ENCODE data around the gene ERICH6.

ERICH6 gene

GRCh38 chr3:150691414-150692040 is 12.2 kb downstream of the ERICH6 start:
- TF ChIP-seq REST (IDR thresholded peaks at IDR 0.05; ENCODE audit: insufficient read depth in 1 of 2, low read depth in 2 of 2, low read length in 2 of 2) = no peak
- no peak for TF ChIP-seq POLR2AphosphoS5 (IDR thresholded peaks at IDR 0.05; ENCODE audit: low read depth, low read length)
- no peak for TF ChIP-seq SIN3A (IDR thresholded peaks at IDR 0.05; ENCODE audit: borderline replicate concordance, insufficient read depth, low read length)
- no peak for TF ChIP-seq FOXP2 (optimal IDR thresholded peaks at IDR 0.05; ENCODE audit: borderline replicate concordance, extremely low read depth, extremely low read length, insufficient read depth)
- TF ChIP-seq TAF1 (IDR thresholded peaks at IDR 0.05; ENCODE audit: borderline replicate concordance, insufficient read depth, low read length) = no peak

GRCh38 chr3:150687613-150688012 is 16.1 kb downstream of the ERICH6 start:
- TF ChIP-seq SIN3A (IDR thresholded peaks at IDR 0.05; ENCODE audit: borderline replicate concordance, insufficient read depth, low read length) (no peak), TAF1 (IDR thresholded peaks at IDR 0.05; ENCODE audit: borderline replicate concordance, insufficient read depth, low read length) (no peak)

DNA sequence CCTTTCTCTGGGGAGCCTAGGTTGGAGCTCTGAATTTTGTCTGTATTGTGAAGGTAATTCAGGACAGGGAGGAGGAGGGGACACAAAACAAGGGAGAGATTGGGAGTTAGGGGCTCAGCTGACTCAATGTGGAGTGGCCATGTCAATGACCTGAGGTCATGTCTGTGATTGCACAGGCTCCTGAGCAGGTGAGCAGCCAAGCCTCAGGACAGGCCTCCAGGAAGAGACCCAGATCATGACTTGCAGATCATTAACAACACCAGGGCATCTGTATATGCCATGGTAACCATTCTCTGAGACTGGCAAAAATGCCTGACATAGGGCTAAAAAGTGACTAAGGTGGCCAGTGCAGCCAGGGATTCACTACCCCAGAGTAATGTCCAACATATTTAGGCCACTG is 20.9 kb downstream of the ERICH6 start:
- no peak for TF ChIP-seq POLR2AphosphoS5 (IDR thresholded peaks at IDR 0.05; ENCODE audit: low read depth, low read length)
- no peak for TF ChIP-seq FOXP2 (optimal IDR thresholded peaks at IDR 0.05; ENCODE audit: borderline replicate concordance, extremely low read depth, extremely low read length, insufficient read depth)
- no peak for TF ChIP-seq REST (IDR thresholded peaks at IDR 0.05; ENCODE audit: insufficient read depth in 1 of 2, low read depth in 2 of 2, low read length in 2 of 2)
- no peak for TF ChIP-seq TAF1 (IDR thresholded peaks at IDR 0.05; ENCODE audit: borderline replicate concordance, insufficient read depth, low read length)
- TF ChIP-seq SIN3A (IDR thresholded peaks at IDR 0.05; ENCODE audit: borderline replicate concordance, insufficient read depth, low read length) = no peak

DNA sequence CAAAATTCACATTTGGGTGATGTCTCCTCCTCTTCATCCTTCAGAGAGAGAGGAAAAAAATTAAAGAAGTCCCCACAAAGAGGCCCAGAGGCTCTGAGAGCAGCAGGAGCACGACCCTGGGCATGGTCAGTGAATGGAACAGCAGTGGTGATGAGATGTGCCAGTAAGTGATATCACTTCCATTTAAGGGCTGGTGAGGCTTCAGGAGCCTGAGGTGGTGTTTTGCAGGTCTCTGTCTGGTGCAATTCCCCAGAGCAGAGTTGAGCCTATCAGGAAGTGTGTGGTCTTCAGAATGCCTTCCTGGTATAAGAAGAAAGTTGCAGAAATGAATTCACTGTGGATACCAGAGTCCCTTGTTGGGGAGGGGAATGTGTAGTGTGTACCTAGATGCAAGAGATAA is 21.4 kb downstream of the ERICH6 start:
- no peak for TF ChIP-seq SIN3A (IDR thresholded peaks at IDR 0.05; ENCODE audit: borderline replicate concordance, insufficient read depth, low read length)
- TF ChIP-seq POLR2AphosphoS5 (IDR thresholded peaks at IDR 0.05; ENCODE audit: low read depth, low read length) = no peak
- no peak for TF ChIP-seq TAF1 (IDR thresholded peaks at IDR 0.05; ENCODE audit: borderline replicate concordance, insufficient read depth, low read length)
- TF ChIP-seq FOXP2 (optimal IDR thresholded peaks at IDR 0.05; ENCODE audit: borderline replicate concordance, extremely low read depth, extremely low read length, insufficient read depth) = no peak
- no peak for TF ChIP-seq REST (IDR thresholded peaks at IDR 0.05; ENCODE audit: insufficient read depth in 1 of 2, low read depth in 2 of 2, low read length in 2 of 2)

DNA sequence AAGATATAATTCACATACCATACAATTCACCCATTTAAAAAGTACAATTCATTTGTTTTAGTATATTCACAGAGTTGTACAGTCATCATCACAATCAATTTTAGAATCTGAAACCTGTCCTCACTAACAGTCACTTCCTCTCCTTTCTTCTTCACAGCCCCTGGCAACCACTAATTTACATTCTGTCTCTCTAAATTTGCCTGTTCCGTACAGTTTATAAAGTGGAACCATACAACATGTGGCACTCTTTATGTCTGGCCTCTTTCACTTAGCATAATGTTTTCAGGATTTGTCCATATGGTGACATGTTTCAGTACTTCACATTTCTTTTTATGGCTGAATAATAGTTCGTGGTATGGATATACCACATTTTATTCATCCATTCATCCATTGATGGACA is 22.7 kb downstream of the ERICH6 start:
- no peak for TF ChIP-seq TAF1 (IDR thresholded peaks at IDR 0.05; ENCODE audit: borderline replicate concordance, insufficient read depth, low read length)
- no peak for TF ChIP-seq SIN3A (IDR thresholded peaks at IDR 0.05; ENCODE audit: borderline replicate concordance, insufficient read depth, low read length)
- TF ChIP-seq POLR2AphosphoS5 (IDR thresholded peaks at IDR 0.05; ENCODE audit: low read depth, low read length) = no peak

DNA sequence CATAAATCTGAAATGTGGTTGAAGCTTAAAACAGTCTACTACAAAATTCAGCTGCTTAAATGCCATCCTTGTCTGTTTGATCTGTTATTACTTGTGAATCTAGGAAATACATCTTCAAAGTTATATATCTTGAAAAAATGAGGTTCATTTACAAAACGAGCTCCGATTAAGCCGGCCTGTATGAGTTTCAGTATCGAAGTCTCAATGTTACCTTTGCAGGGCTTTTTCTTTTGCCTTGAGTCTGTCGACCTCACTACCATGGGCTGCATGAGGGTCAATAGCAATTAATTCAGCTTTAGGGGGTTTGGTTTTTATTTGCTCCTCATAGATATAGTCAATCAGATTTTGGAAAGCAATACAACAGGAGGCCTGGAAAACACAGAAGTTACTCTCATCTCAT is 23.2 kb downstream of the ERICH6 start:
- TF ChIP-seq POLR2AphosphoS5 (IDR thresholded peaks at IDR 0.05; ENCODE audit: low read depth, low read length) = no peak
- TF ChIP-seq SIN3A (IDR thresholded peaks at IDR 0.05; ENCODE audit: borderline replicate concordance, insufficient read depth, low read length) = no peak
- TF ChIP-seq TAF1 (IDR thresholded peaks at IDR 0.05; ENCODE audit: borderline replicate concordance, insufficient read depth, low read length) = no peak

Data from PFSK-1 (cell line).